H9 (cell line): ENCODE data around the gene TTLL4. TPM values are rescaled to one million over a fixed set of nuclear protein-coding genes. Genes with fewer than 3 reads are reported as not detected.

Source experiments
- DNase-seq: peaks from one replicate; pipeline ENCODE4 v3.0.0-alpha.2; 2017
- H2AFZ ChIP-seq: one replicate; pipeline ENCODE4 v1.6.1; 2013; ENCODE audit warnings: mild to moderate bottlenecking, low read length, control low read depth, moderate library complexity
- H2AK5ac ChIP-seq: 2 replicates; pipeline ENCODE4 v1.6.1; 2013; ENCODE audit warnings: low read length, control low read depth, mixed read lengths; ENCODE audit not compliant: insufficient read length
- H2BK120ac ChIP-seq: one replicate; pipeline ENCODE4 v1.6.1; 2013; ENCODE audit warnings: low read depth, mild to moderate bottlenecking, low read length, control low read depth, inconsistent platforms; ENCODE audit not compliant: poor library complexity, severe bottlenecking
- H2BK12ac ChIP-seq: 2 replicates; pipeline ENCODE4 v1.6.1; 2013; ENCODE audit warnings: low read length, control low read depth, mixed read lengths, low read depth; ENCODE audit not compliant: insufficient read length
- H2BK15ac ChIP-seq: 2 replicates; pipeline ENCODE4 v1.6.1; 2013; ENCODE audit warnings: low read depth, low read length, control low read depth
- H2BK20ac ChIP-seq: one replicate; pipeline ENCODE4 v1.6.1; 2013; ENCODE audit warnings: low read depth, mild to moderate bottlenecking, low read length, control low read depth, inconsistent platforms; ENCODE audit not compliant: poor library complexity, severe bottlenecking
- H2BK5ac ChIP-seq: 2 replicates; pipeline ENCODE4 v1.6.1; 2013; ENCODE audit warnings: low read length, control low read depth, mixed read lengths; ENCODE audit not compliant: insufficient read length
- H3K14ac ChIP-seq: 2 replicates; pipeline ENCODE4 v1.6.1; 2013; ENCODE audit warnings: low read length, control low read depth; ENCODE audit not compliant: insufficient read depth
- H3K18ac ChIP-seq: 2 replicates; pipeline ENCODE4 v1.6.1; 2013; ENCODE audit warnings: low read depth, mild to moderate bottlenecking, mixed read lengths, low read length, control low read depth; ENCODE audit not compliant: insufficient read length
- H3K23ac ChIP-seq: 2 replicates; pipeline ENCODE4 v1.6.1; 2013; ENCODE audit warnings: low read length, control low read depth, mixed read lengths, low read depth; ENCODE audit not compliant: insufficient read length
- H3K23me2 ChIP-seq: 2 replicates; pipeline ENCODE4 v1.6.1; 2013; ENCODE audit warnings: low read depth, mild to moderate bottlenecking, mixed read lengths, low read length, control low read depth; ENCODE audit not compliant: insufficient read length, poor library complexity, severe bottlenecking
- H3K27ac ChIP-seq: 2 replicates; pipeline ENCODE4 v1.5.1; 2013; ENCODE audit warnings: low read length, control low read depth, mixed read lengths, low read depth; ENCODE audit not compliant: insufficient read length
- H3K27me3 ChIP-seq: 2 replicates; pipeline ENCODE4 v1.6.1; 2013; ENCODE audit warnings: low read length, control low read depth, inconsistent platforms; ENCODE audit not compliant: insufficient read depth
- H3K4ac ChIP-seq: 2 replicates; pipeline ENCODE4 v1.6.1; 2013; ENCODE audit warnings: low read depth, mild to moderate bottlenecking, control low read depth, inconsistent platforms, low read length, moderate library complexity
- H3K4me1 ChIP-seq: 2 replicates; pipeline ENCODE4 v1.6.1; 2013; ENCODE audit warnings: low read length, control low read depth, inconsistent platforms; ENCODE audit not compliant: insufficient read depth
- H3K4me2 ChIP-seq: 2 replicates; pipeline ENCODE4 v1.6.1; 2013; ENCODE audit warnings: low read length, control low read depth, mixed read lengths; ENCODE audit not compliant: insufficient read length, insufficient read depth
- H3K56ac ChIP-seq: 2 replicates; pipeline ENCODE4 v1.6.1; 2013; ENCODE audit warnings: low read depth, mild to moderate bottlenecking, mixed read lengths, low read length, control low read depth; ENCODE audit not compliant: insufficient read length
- H3K79me1 ChIP-seq: 2 replicates; pipeline ENCODE4 v1.6.1; 2013; ENCODE audit warnings: low read depth, mild to moderate bottlenecking, moderate library complexity, low read length, control low read depth, inconsistent platforms; ENCODE audit not compliant: insufficient read depth, poor library complexity, severe bottlenecking
- H3K79me2 ChIP-seq: 2 replicates; pipeline ENCODE4 v1.6.1; 2013; ENCODE audit warnings: low read length, control low read depth, inconsistent platforms; ENCODE audit not compliant: insufficient read depth
- H3K9ac ChIP-seq: 2 replicates; pipeline ENCODE4 v1.6.1; 2013; ENCODE audit warnings: low read length, control low read depth, mixed read lengths; ENCODE audit not compliant: insufficient read length; ENCODE audit errors: extremely low read depth
- H3K9me3 ChIP-seq: one replicate; pipeline ENCODE4 v1.6.1; 2013; ENCODE audit warnings: low read depth, low read length, inconsistent platforms; ENCODE audit not compliant: control insufficient read depth
- H3T11ph ChIP-seq: one replicate; pipeline ENCODE4 v1.6.1; 2013; ENCODE audit warnings: mild to moderate bottlenecking, low read length, control low read depth, inconsistent platforms
- H4K20me1 ChIP-seq: one replicate; pipeline ENCODE4 v1.6.1; 2013; ENCODE audit not compliant: control insufficient read depth, insufficient read length, insufficient read depth
- H4K5ac ChIP-seq: 2 replicates; pipeline ENCODE4 v1.6.1; 2013; ENCODE audit warnings: low read depth, mild to moderate bottlenecking, mixed read lengths, low read length, control low read depth; ENCODE audit not compliant: insufficient read length
- H4K8ac ChIP-seq: replicated peaks from 2 replicates; pipeline ENCODE4 v1.6.1; 2013; ENCODE audit warnings: low read length, control low read depth, mixed read lengths, low read depth; ENCODE audit not compliant: insufficient read length
- H4K91ac ChIP-seq: 2 replicates; pipeline ENCODE4 v1.6.1; 2013; ENCODE audit warnings: low read depth, mild to moderate bottlenecking, moderate library complexity, mixed read lengths, low read length, control low read depth; ENCODE audit not compliant: insufficient read length
- H3K27ac Mint-ChIP-seq, 3 experiments: 2 replicates in 2 of 3; 3 replicates in 1 of 3; pipeline ENCODE4 v1.8.0; 2020 to 2021; ENCODE audit warnings: mixed read lengths in 3 of 3, mild to moderate bottlenecking in 1 of 3, moderate library complexity in 1 of 3
- H3K27me3 Mint-ChIP-seq: 2 replicates; pipeline ENCODE4 v1.8.0; 2021; ENCODE audit warnings: low read depth, mild to moderate bottlenecking, moderate library complexity, mixed read lengths
- H3K36me3 Mint-ChIP-seq, 3 experiments: 2 replicates in 2 of 3; 3 replicates in 1 of 3; pipeline ENCODE4 v1.8.0; 2020 to 2021; ENCODE audit warnings: low read depth in 3 of 3, mixed read lengths in 3 of 3; ENCODE audit not compliant: insufficient read depth in 1 of 3
- H3K4me1 Mint-ChIP-seq, 2 experiments: 2 replicates each; pipeline ENCODE4 v1.8.0; 2020; ENCODE audit warnings: mixed read lengths in 2 of 2
- H3K4me3 Mint-ChIP-seq, 2 experiments: 2 replicates in 1 of 2; 3 replicates in 1 of 2; pipeline ENCODE4 v1.8.0; 2020 to 2021; ENCODE audit warnings: mild to moderate bottlenecking in 2 of 2, mixed read lengths in 2 of 2, moderate library complexity in 1 of 2
- H3K9me3 Mint-ChIP-seq, 2 experiments: 2 replicates in 1 of 2; 3 replicates in 1 of 2; pipeline ENCODE4 v1.8.0; 2020; ENCODE audit warnings: mild to moderate bottlenecking in 2 of 2, mixed read lengths in 2 of 2, moderate library complexity in 1 of 2
- CTCF ChIP-seq: fragments of 200-600 bp; sonication (generic); conservative IDR thresholded peaks from 3 replicates; pipeline ENCODE4 v1.8.0; 2021; ENCODE audit warnings: antibody characterized with exemption, mild to moderate bottlenecking
- WGBS: extraction: QIAGEN DNeasy Blood & Tissue Kit; methylation state at CpG from one replicate; pipeline ENCODE4 v1.1.7; 2013; ENCODE audit warnings: missing lambda C conversion rate, low lambda C conversion rate, mixed read lengths; ENCODE audit not compliant: insufficient read length; ENCODE audit errors: extremely low coverage; 5-methylcytosine and 5-hydroxymethylcytosine counted together
- total RNA-seq: library from RNA; stranded (reverse); gene quantifications from 2 replicates; pipeline ENCODE4 v1.2.1, GENCODE V29; 2021

The TTLL4 gene
- total RNA-seq, 1 experiment from 2014 or later: 96.4 TPM

GRCh38 chr2:218663901-218664300, 46.7 kb upstream of the TTLL4 start:
- no peak overlapping the region for H2BK15ac ChIP-seq
- Mint-ChIP-seq H3K36me3 (peaks cover 33 to 62% (median 58%) of the 10 kb centered on the region in 3 experiments), H3K27me3 (no peaks in the 10 kb centered on the region), H3K9me3 (no peaks in the 10 kb centered on the region), H3K27ac (no peak overlapping the region), H3K4me3 (no peak overlapping the region), H3K4me1 (peaks cover 7 to 9% of the 10 kb centered on the region in 2 experiments)
- no peak overlapping the region for H3K4me2 ChIP-seq
- H3K56ac ChIP-seq: no peak overlapping the region
- H3K23ac ChIP-seq: no peak overlapping the region
- H2AFZ ChIP-seq: no peak overlapping the region
- no peak overlapping the region for H4K8ac ChIP-seq
- no peak overlapping the region for H3K14ac ChIP-seq
- H2BK120ac ChIP-seq: no peak overlapping the region
- no peaks in the 10 kb centered on the region for H3K79me1 ChIP-seq
- H3K4ac ChIP-seq: no peak overlapping the region
- H4K91ac ChIP-seq: no peak overlapping the region
- no peak overlapping the region for H2BK12ac ChIP-seq
- no peak overlapping the region for H3K18ac ChIP-seq
- no peak overlapping the region for H2BK20ac ChIP-seq
- no peak overlapping the region for H3K9ac ChIP-seq
- TF ChIP-seq CTCF: no peak
- no peak overlapping the region for H2AK5ac ChIP-seq
- no CpG with 5 or more reads among the region's 15 CpGs for WGBS
- H3K4me1 ChIP-seq: peaks cover 2% of the 10 kb centered on the region; the same call in 1 of the 2 replicates
- no peak for DNase-seq
- no peaks in the 10 kb centered on the region for H3K9me3 ChIP-seq
- no peaks in the 10 kb centered on the region for H3K27me3 ChIP-seq
- no peak overlapping the region for H3T11ph ChIP-seq
- H4K20me1 ChIP-seq: no peaks in the 10 kb centered on the region
- no peaks in the 10 kb centered on the region for H3K79me2 ChIP-seq
- H4K5ac ChIP-seq: no peak overlapping the region
- no peak overlapping the region for H3K27ac ChIP-seq
- no peak overlapping the region for H2BK5ac ChIP-seq
- peaks cover 8% of the 10 kb centered on the region for H3K23me2 ChIP-seq
